A549 treated with AZD2906 at 1 μM for 4 hours (cell line): ENCODE data around the gene KRAS. TPM values are rescaled to one million over a fixed set of nuclear protein-coding genes. Genes with fewer than 3 reads are reported as not detected.

ENCODE experiments used
- total RNA-seq: library from RNA; stranded (reverse); fragments of 200-300 nt; extraction: Qiagen RNA extraction; gene quantifications from 5 replicates; pipeline ENCODE4 v1.2.3, GENCODE V29; 2022

KRAS gene
- total RNA-seq = 11.7 to 17.5 TPM (median 14.2 TPM) in 5 replicates

DNA sequence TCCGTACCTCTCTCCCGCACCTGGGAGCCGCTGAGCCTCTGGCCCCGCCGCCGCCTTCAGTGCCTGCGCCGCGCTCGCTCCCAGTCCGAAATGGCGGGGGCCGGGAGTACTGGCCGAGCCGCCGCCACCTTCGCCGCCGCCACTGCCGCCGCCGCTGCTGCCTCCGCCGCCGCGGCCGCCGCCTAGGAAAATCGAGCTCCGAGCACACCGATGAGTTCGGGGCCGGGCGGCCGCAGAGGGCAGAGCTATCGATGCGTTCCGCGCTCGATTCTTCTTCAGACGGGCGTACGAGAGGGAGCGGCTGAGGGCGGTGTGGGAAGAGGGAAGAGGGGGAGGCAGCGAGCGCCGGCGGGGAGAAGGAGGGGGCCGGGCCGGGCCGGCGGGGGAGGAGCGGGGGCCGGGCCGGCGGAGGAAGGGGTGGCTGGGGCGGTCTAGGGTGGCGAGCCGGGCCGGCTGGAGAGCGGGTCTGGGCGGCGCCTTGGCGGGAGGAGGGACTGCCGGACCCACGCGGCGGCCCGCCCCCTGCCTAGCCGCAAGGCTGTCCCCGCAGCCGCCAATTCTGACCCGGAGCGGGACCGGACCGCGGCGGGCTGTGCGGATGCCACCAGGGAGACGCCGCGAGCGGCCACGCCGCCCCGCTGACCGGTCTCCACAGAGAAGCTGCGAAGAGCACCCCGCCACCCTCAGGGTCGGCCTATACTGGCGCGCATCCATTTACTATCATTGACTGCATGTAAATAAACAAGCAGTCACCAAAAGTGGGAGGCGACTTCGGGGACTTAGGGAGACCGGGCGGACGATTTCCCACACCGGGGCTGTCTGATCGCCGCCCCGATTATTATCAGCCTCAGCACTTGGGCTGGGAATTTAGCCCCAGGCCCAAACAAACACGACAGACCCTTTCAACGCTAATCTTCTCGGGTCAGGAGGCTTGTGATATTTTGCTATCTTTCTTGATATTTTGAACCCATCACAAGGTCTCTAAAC is at the start of gene KRAS:
Gene KRAS, minus strand, starts transcription at position 186 of the 987 bp plus-strand sequence.

DNA sequence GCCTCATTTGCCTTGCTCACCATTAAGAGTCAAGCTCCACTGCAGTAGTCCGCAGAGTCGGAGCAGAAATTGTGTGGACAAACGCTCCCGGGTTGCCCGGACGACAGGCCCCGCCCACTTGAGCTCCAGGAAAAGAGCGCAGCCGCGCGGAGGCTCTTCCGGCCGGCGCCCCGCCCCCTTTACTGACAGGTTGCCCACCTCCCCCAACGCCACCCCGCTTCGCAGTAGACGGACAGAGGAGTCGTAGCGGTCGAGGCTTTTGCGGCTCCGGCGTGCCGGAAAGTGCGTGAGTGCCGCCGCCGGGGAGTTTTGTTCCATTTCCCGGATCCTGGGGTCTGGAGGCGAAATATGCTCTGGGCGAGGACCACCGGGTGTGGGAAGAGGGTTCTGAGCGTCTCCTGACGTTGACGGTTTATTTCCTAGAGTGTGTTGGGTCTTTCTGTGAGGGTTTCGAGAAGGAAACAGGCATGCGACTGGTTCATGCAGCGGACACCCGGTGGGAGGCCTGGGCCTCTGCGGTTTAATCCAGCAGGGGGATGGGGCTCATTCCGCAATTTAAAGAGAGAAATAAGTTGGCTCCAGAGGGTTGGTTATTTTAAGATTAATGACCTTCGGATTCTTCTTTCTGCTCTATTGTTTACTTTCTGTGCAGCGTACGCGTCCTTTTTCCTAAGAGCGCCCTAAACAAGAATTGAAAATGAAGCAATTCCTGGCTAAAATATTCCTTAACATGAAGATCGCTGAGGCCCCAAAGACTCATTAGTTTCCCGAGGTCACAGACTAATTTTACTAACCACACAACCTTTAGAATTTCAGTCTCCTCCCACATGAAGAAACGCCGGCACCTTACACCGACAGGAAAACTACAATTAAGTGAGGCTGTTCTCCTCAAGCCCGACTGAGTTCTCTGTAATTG is 55.4 kb downstream of the KRAS start, which contains the start of the genes DNAI7 and ETFRF1:
Gene DNAI7, minus strand, starts transcription at position 105 of the 916 bp plus-strand sequence. Its CDS starts 82 bp downstream, at position 23.
Gene ETFRF1, plus strand, starts transcription at position 182 of the 916 bp plus-strand sequence. CDS start 8,720 bp downstream, outside the sequence.

Other genes starting within 250 kb of the KRAS start
- 0.11 to 0.39 TPM (median 0.13 TPM) in 5 replicates for gene DNAI7, start 55.8 kb downstream of the KRAS start, total RNA-seq
- 8.6 to 9.5 TPM (median 9.1 TPM) in 5 replicates for gene ETFRF1, start 55.7 kb downstream of the KRAS start, total RNA-seq